HL-60/S4 (cell line): Measurements from ENCODE around the gene TTLL5.
"Not testable (repeated sequence)": the region's sequence is repeated elsewhere in the genome, so short reads cannot be mapped to it uniquely, and the experiment has no call there.

ENCODE experiments used
- in situ Hi-C: fragments of 300-500 bp; cut with MboI; formaldehyde crosslinking; loops from 2 replicates; pipeline ENCODE4 v1.14.3; 2022; ENCODE audit warnings: low sequenced_read_pairs

The TTLL5 gene

GRCh38 chr14:75904311-75904710 is 243.3 kb downstream of the TTLL5 start:
- in situ Hi-C loops = no loop called here

- in situ Hi-C loops = no loop called here
These were observed 244.3 kb downstream of the TTLL5 start for GRCh38 chr14:75905147-75905904.

GRCh38 chr14:75906228-75906627 is 245.2 kb downstream of the TTLL5 start:
- in situ Hi-C loops = no loop called here

GRCh38 chr14:75906680-75907280 is 245.7 kb downstream of the TTLL5 start:
- in situ Hi-C loops = no loop called here

- in situ Hi-C loops = no loop called here
These were observed 246.8 kb downstream of the TTLL5 start for GRCh38 chr14:75907756-75908359.

- in situ Hi-C loops = no loop called here
These were observed 248.6 kb downstream of the TTLL5 start for GRCh38 chr14:75909630-75910029.

GRCh38 chr14:75910048-75910447 is 249.0 kb downstream of the TTLL5 start:
- in situ Hi-C loops = no loop called here

GRCh38 chr14:75911883-75912282 is 250.8 kb downstream of the TTLL5 start:
- in situ Hi-C loops = no loop called here

- in situ Hi-C loops = no loop called here
These were observed 252.1 kb downstream of the TTLL5 start for GRCh38 chr14:75913183-75913582.

- in situ Hi-C loops = no loop called here
These were observed 254.0 kb downstream of the TTLL5 start for GRCh38 chr14:75915045-75915444.

- in situ Hi-C loops = no loop called here
These were observed 256.4 kb downstream of the TTLL5 start for GRCh38 chr14:75917322-75917945.

- in situ Hi-C loops = no loop called here
These were observed 256.9 kb downstream of the TTLL5 start for GRCh38 chr14:75917946-75918335.

- in situ Hi-C loops = not testable (repeated sequence)
These were observed 259.4 kb downstream of the TTLL5 start for GRCh38 chr14:75920421-75920820.

- in situ Hi-C loops = not testable (repeated sequence)
These were observed 264.2 kb downstream of the TTLL5 start for GRCh38 chr14:75925141-75925840.

- in situ Hi-C loops = no loop called here
These were observed 265.5 kb downstream of the TTLL5 start for GRCh38 chr14:75926431-75927115.

- in situ Hi-C loops = no loop called here
These were observed 266.6 kb downstream of the TTLL5 start for GRCh38 chr14:75927564-75928087.

- in situ Hi-C loops = no loop called here
These were observed 267.7 kb downstream of the TTLL5 start for GRCh38 chr14:75928690-75929181.

- in situ Hi-C loops = no loop called here
These were observed 272.8 kb downstream of the TTLL5 start for GRCh38 chr14:75933712-75934296.

- in situ Hi-C loops = no loop called here
These were observed 274.1 kb downstream of the TTLL5 start for GRCh38 chr14:75934998-75935628.
